HL-60 (cell line): ENCODE data around the gene C1orf141.
"Not testable (repeated sequence)": the region's sequence is repeated elsewhere in the genome, so short reads cannot be mapped to it uniquely, and the experiment has no call there.

Experiments
- DNase-seq, 2 experiments: peaks; one replicate each; pipeline ENCODE4 v3.0.0-alpha.2; 2010 to 2020; ENCODE audit warnings: low read depth in 1 of 2, low spot score in 1 of 2
- H3K27ac ChIP-seq: fragments of 250-450 bp; sonication (Bioruptor Pico); replicated peaks from 2 replicates; pipeline ENCODE4 v1.5.1; 2020; ENCODE audit warnings: mild to moderate bottlenecking, moderate library complexity
- H3K27me3 ChIP-seq: fragments of 250-450 bp; sonication (Bioruptor Pico); 2 replicates; pipeline ENCODE4 v1.5.1; 2021; ENCODE audit warnings: mild to moderate bottlenecking, moderate library complexity; ENCODE audit not compliant: insufficient read depth, poor library complexity, severe bottlenecking
- H3K4me3 ChIP-seq: replicated peaks from 2 replicates; pipeline ENCODE4 v1.5.1; 2011; ENCODE audit warnings: mild to moderate bottlenecking, control low read depth, low read length; ENCODE audit not compliant: insufficient read depth
- CTCF ChIP-seq: IDR thresholded peaks from one replicate; pipeline ENCODE4 v1.5.1; 2011; ENCODE audit warnings: low read length, control low read depth, inconsistent platforms; ENCODE audit not compliant: insufficient read depth
- GABPA ChIP-seq: IDR thresholded peaks from 2 replicates; pipeline ENCODE4 v1.6.1; 2012; ENCODE audit warnings: low read depth
- POLR2AphosphoS5 ChIP-seq: IDR thresholded peaks from 2 replicates; pipeline ENCODE4 v1.6.1; 2012; ENCODE audit warnings: low read depth
- REST ChIP-seq: IDR thresholded peaks from 2 replicates; pipeline ENCODE4 v1.6.1; 2012; ENCODE audit warnings: low read depth; ENCODE audit not compliant: insufficient replicate concordance
- SPI1 ChIP-seq: IDR thresholded peaks from 2 replicates; pipeline ENCODE4 v1.6.1; 2012; ENCODE audit warnings: low read depth, mild to moderate bottlenecking, borderline replicate concordance

The C1orf141 gene

GRCh38 chr1:67148516-67149178, 13.9 kb upstream of the C1orf141 start:
- Histone ChIP-seq H3K27me3 (peaks cover 5% of the 10 kb centered on the region), H3K4me3 (no peak overlapping the region), H3K27ac (no peak overlapping the region)
- TF ChIP-seq GABPA (no peak), CTCF (no peak), POLR2AphosphoS5 (no peak)
- no peak for DNase-seq

GRCh38 chr1:67147973-67148372, 13.2 kb upstream of the C1orf141 start:
- H3K27ac ChIP-seq, H3K4me3 ChIP-seq, DNase-seq, H3K27me3 ChIP-seq: not testable (repeated sequence)

GRCh38 chr1:67146539-67146938, 11.8 kb upstream of the C1orf141 start:
- Histone ChIP-seq H3K27me3 (peaks cover 2% of the 10 kb centered on the region), H3K27ac (no peak overlapping the region), H3K4me3 (no peak overlapping the region)
- no peak for DNase-seq
- TF ChIP-seq POLR2AphosphoS5 (no peak), CTCF (no peak), GABPA (no peak), SPI1 (no peak), REST (no peak)

- TF ChIP-seq POLR2AphosphoS5 (no peak), CTCF (no peak), SPI1 (no peak), GABPA (no peak), REST (no peak)
- no peak overlapping the region for H3K4me3 ChIP-seq
Measured at GRCh38 chr1:67146101-67146500, 11.3 kb upstream of the C1orf141 start.

More at GRCh38 chr1:67146101-67146500, 11.3 kb upstream of the C1orf141 start:
- no peak overlapping the region for H3K27ac ChIP-seq
- H3K27me3 ChIP-seq = peaks cover 2% of the 10 kb centered on the region
- no peak for DNase-seq
